Activated CD4-positive, alpha-beta T cell treated with anti-CD3 and anti-CD28 coated beads, Interleukin-10, Interleukin-2, amounts not matched to agents 100 ng/mL and 50 ng/mL, durations not matched to agents 16 hours and 8 hours (primary cell): ENCODE data around the gene MRTFA.
A peak's percentile ranks its signal among the peaks of the same experiment; 100 is the strongest.
"Not testable (repeated sequence)": the region's sequence is repeated elsewhere in the genome, so short reads cannot be mapped to it uniquely, and the experiment has no call there.

ENCODE experiments used
- DNase-seq: peaks from one replicate; pipeline ENCODE4 v3.0.0-alpha.2; 2020

The MRTFA gene

DNA sequence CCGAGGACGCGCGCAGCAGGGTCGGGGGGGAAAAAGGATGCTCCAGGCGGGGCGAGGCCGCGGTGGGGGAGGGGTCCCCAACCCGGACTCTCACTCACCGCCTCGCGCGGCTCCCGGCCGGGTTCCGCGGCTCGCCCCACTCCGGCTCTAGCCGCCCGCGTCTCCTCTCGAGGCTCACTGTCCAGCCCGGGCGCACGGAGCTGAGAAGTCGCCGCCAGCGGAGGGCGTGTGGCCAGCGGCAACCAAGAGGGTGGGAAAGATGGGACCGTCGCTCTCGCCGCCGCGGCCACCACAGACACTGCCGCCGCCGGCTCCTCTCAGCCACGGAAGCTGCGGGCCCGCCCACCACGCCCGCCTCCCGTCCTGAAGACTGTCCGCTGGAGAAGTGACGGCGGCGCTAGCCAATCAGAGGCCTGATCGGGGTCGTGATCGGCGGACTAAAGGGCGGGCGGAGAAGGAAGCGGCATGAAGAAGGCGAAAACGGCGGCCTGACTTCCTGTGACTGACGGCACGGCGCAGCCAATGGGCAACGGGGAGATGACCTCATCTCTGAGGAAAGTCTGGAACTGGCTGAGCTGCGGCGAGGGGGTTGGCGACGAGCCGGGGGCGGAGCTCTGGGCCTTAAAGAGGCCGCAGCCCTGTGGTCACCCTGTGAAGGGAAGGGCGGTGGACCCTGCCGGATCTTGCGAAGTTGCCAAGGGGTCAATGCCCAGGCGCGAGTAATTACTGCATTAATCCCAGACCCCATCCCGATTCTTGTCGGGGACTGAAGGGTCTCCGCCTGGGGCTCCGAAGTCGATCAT is at the start of gene MRTFA:
MRTFA (minus strand) TSS at position 340 of the 803 bp plus-strand sequence.
- peak; percentile 100 for DNase-seq

- peak; percentile 34 for DNase-seq
Observed at GRCh38 chr22:40685406-40685805, 48.9 kb upstream of the MRTFA start.

- no peak for DNase-seq
Observed at GRCh38 chr22:40684728-40685127, 48.2 kb upstream of the MRTFA start.

- no peak for DNase-seq
Observed at GRCh38 chr22:40681451-40681850, 44.9 kb upstream of the MRTFA start.

GRCh38 chr22:40680819-40681183 is 44.3 kb upstream of the MRTFA start:
- DNase-seq, result no peak

- no peak for DNase-seq
Observed at GRCh38 chr22:40679964-40680818, 43.7 kb upstream of the MRTFA start.

DNA sequence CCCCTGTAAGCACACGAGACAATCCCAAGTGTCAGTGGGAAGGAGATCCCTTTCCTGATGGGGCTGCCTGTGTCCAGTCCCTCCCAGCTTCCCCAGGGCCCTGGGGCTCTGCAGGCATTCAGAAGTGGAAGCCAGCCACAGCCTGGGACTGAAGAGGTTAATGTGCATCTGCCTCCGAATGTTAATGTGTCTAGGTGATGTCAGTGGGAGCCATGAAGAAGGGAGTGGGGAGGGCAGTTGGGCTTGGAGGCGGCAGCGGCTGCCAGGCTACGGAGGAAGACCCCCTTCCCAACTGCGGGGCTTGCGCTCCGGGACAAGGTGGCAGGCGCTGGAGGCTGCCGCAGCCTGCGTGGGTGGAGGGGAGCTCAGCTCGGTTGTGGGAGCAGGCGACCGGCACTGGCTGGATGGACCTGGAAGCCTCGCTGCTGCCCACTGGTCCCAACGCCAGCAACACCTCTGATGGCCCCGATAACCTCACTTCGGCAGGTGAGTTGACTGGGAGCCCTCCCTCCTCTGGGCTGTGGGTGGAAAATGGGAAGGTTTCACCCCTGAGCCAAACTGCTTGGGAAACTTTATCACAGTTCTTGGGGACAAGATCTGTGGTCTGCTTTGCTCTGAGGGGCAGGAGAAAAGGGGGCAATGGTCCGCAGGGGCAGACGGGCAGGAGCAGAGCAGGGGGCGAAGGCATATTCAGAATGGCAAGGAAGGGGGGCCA is 42.9 kb upstream of the MRTFA start, which contains the start of gene MCHR1:
MCHR1 (plus strand) TSS at position 236 of the 715 bp plus-strand sequence; CDS start at position 405, 169 bp downstream.
- DNase-seq, result no peak

DNA sequence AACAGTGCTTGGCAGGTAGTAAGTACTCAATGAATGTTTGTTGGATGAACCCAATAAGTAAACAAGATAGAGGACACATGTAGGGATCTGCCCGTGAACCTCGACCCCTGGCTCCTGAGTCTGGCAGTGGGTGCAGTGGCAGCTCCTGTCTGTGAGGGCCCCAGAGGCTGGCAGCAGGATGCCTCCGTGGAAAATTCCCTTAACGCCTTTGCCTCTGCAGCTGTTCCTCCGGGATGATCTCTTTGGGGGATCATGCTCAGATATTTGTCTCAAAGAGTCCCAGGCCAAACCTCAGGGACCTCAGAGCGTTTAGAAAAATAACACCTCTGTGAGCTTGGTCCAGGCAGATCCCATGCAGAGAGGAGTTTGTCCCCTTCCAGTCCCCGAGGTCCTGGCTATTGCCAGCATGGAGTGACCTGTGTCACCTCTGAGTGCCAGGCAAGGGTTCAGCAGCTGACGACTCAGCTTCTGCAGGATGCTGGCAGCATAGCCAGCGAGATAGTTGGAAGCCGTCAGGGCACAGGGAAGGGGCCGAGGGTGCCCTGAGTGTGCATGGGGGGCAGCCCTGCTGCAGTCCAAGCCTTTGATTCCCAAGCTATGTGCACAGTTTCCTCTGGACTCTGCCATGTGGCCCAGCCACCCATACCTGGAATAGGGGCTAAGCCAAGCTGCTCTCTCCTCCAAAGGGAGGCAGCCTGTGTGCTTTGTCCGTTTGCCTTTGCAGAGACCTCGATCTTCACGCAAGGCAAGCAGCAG is 42.2 kb upstream of the MRTFA start:
- no peak for DNase-seq

- DNase-seq, result no peak
Observed at GRCh38 chr22:40676644-40677043, 40.1 kb upstream of the MRTFA start.

- not testable (repeated sequence) for DNase-seq
Observed at GRCh38 chr22:40676166-40676565, 39.6 kb upstream of the MRTFA start.

DNA sequence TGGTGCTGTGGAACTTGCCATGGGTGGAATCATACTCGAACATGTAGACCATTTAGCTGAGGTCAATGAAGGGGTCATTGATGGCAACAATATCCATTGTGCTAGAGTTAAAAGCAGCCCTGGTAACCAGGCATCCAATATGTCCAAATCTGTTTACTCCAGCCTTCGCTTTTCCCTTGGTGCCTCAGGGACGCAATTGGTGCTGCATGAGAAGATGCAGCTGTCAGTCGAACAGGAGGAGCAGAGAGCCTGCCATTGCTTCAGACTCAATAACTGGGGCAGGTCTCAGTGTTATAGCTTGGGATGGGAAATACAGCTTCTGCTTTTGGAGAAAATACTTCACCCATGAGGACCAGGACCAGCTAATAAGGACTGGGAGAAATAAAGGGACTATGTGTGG is 37.8 kb upstream of the MRTFA start:
- no peak for DNase-seq

GRCh38 chr22:40673017-40673416 is 36.5 kb upstream of the MRTFA start:
- DNase-seq, result no peak

DNA sequence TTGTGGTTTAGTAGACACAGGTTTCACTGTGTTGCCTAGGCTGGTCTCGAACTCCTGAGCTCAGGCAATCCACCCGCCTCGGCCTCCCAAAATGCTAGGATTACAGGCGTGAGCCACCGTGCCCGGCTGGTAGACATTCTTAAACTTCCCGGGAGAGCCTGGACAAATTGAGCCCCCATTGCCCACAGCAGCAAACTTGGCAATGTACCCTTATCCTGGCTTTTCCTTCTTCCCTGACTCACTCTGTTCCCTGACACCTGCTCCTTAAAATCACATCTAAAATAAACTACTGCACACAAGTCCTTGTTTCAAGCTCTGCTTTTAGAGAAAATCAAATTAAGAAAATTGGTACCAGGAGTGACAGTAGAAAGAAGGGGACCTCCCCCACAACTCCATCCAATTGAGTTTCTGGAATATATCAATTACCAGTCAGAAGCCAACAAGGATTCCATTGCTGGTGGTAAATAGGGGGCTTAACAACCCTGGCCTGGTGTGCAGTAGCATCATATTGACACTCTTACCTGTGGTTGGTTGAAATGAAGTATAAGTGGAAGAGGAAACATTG is 35.4 kb upstream of the MRTFA start:
- DNase-seq, result no peak

GRCh38 chr22:40671369-40671768 is 34.9 kb upstream of the MRTFA start:
- no peak for DNase-seq

DNA sequence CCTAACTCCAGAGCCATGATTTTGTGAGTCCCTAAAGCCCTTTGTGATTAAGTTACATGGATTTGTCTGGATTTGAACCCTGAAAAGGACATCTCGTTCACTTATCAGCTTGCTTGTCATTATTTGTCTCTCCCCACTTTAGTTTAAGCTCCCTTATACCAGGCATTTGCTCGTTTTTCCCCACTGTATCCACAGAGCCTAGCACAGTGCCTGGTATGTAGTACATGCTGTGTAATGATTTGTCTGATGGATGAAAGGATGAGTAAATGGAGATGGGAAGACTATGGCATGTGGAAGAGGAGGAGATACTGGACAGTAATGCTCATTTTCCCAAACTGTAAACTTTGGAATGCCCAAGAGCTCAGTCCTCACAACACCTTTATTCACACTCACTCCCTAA is 33.5 kb upstream of the MRTFA start:
- no peak for DNase-seq

- peak; percentile 84 for DNase-seq
Observed at GRCh38 chr22:40668611-40669411, 32.3 kb upstream of the MRTFA start.

DNA sequence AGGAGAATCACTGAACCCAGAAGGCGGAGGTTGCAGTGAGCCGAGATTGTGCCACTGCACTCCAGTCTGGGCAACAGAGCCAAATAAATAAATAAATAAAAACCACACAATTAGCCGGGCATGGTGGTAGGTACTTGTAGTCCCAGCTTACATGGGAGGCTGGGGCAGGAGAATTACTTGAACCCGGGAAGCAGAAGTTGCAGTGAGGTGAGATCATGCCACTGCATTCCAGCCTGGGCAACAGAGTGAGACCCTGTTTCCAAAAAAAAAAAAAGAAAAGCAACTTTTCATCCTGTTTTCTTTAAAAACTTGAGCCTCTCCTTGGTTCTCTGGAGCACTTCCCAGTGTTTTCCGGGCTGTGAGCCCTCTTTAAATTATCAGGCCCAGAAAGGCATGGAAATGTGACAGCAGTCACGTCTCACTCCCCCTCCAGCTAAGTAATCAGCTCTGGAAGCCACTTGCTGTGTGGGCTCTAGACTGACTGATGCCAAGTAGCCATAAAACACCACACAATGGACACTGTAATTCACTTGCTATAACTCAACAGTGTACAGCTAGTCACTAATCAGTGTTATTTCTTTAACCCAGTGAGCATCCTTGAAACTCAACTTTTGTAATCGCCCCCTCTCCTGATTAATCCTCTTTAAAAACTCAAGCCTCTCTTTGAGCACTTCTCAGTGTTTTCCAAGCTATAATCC is 29.8 kb upstream of the MRTFA start:
- DNase-seq, result no peak

DNA sequence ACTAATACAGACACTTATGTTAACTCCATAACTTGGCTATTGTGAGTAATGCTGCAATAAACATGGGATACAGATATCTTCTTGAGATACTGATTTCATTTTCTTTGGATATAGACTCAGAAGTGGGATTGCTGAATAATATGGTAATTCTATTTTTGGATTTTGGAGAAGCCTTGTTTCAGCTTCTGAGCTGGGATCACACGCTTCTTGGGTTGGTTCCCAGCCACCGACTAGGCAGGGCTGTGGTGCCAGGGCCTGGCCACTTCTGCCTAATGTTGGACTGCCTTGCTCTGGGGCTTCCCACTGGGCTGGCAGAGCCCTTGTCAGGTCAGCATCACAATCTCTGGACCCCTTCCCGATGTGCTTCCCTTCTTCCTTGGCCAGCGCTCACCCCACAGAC is 28.8 kb upstream of the MRTFA start:
- DNase-seq, result no peak

GRCh38 chr22:40661671-40662070 is 25.2 kb upstream of the MRTFA start:
- no peak for DNase-seq

- no peak for DNase-seq
Observed at GRCh38 chr22:40660730-40661129, 24.2 kb upstream of the MRTFA start.

DNA sequence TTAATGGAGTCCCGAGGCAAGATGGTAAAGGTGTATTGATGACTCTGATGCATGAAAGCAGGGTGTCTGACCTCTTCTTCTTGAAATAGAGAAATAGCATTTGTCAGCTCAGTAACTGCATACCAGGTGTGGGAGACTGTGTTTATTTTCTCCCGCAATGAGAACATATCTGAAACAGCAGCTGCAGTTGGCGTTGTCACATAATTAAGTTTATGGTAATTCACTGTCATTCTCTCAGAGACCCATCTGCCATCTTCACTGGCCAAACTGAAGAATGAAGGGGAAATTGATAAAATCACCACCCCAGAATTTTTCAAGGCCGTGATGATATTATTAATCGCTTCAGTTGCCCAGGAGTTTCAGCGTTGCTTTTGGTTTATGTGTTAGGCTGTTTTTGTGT is 22.6 kb upstream of the MRTFA start:
- DNase-seq, result no peak
